Osteoblast (primary cell): ENCODE data around the gene TNNC1. TPM values are rescaled to one million over a fixed set of nuclear protein-coding genes. Genes with fewer than 3 reads are reported as not detected.

Experiments used
- DNase-seq: peaks from one replicate; pipeline ENCODE4 v3.0.0; 2011; ENCODE audit warnings: low spot score, mixed read lengths; ENCODE audit not compliant: insufficient read length; ENCODE audit errors: missing footprints
- H2AFZ ChIP-seq: 2 replicates; pipeline ENCODE4 v1.6.0; 2011; ENCODE audit warnings: mild to moderate bottlenecking, low read length
- H3K27ac ChIP-seq: 2 replicates; pipeline ENCODE4 v1.5.1; 2011; ENCODE audit warnings: mild to moderate bottlenecking, low read depth, low read length, moderate library complexity
- H3K27me3 ChIP-seq: 2 replicates; pipeline ENCODE4 v1.6.0; 2012; ENCODE audit warnings: mild to moderate bottlenecking, control low read depth, inconsistent platforms, low read length, moderate library complexity; ENCODE audit not compliant: insufficient read depth
- H3K36me3 ChIP-seq: 2 replicates; pipeline ENCODE4 v1.5.1; 2011; ENCODE audit warnings: mild to moderate bottlenecking, low read length, control low read depth, moderate library complexity; ENCODE audit not compliant: insufficient read depth
- H3K4me1 ChIP-seq: 2 replicates; pipeline ENCODE4 v1.5.1; 2011; ENCODE audit warnings: mild to moderate bottlenecking, low read length, control low read depth, moderate library complexity; ENCODE audit not compliant: insufficient read depth
- H3K4me2 ChIP-seq: 2 replicates; pipeline ENCODE4 v1.6.0; 2011; ENCODE audit warnings: mild to moderate bottlenecking, low read length; ENCODE audit not compliant: insufficient read depth
- H3K4me3 ChIP-seq: fragments of 200-600 bp; sonication (generic); 3 replicates; pipeline ENCODE4 v1.5.1; 2012; ENCODE audit warnings: mild to moderate bottlenecking, low read length, inconsistent platforms; ENCODE audit not compliant: insufficient read depth
- H3K79me2 ChIP-seq: 2 replicates; pipeline ENCODE4 v1.6.0; 2012; ENCODE audit warnings: mild to moderate bottlenecking, low read length, control low read depth, inconsistent platforms; ENCODE audit not compliant: insufficient read depth
- H3K9me3 ChIP-seq: 2 replicates; pipeline ENCODE4 v1.5.1; 2011; ENCODE audit warnings: low read depth, low read length, control low read depth
- H4K20me1 ChIP-seq: 2 replicates; pipeline ENCODE4 v1.6.0; 2012; ENCODE audit warnings: mild to moderate bottlenecking, low read length, control low read depth; ENCODE audit not compliant: insufficient read depth
- total RNA-seq: library from RNA; depleted of rRNA; stranded (reverse); fragments of >200 nt; gene quantifications from 2 replicates; pipeline ENCODE4 v1.2.3, GENCODE V29; 2012
- TF ChIP-seq, protein P1 (sequence below): IDR thresholded peaks from 2 replicates; pipeline ENCODE4 v1.5.1; 2011; ENCODE audit warnings: mild to moderate bottlenecking, low read depth, low read length, moderate library complexity; ENCODE audit errors: extremely low read depth

TNNC1 gene
- total RNA-seq, 1 donor = 0.36 TPM

DNA sequence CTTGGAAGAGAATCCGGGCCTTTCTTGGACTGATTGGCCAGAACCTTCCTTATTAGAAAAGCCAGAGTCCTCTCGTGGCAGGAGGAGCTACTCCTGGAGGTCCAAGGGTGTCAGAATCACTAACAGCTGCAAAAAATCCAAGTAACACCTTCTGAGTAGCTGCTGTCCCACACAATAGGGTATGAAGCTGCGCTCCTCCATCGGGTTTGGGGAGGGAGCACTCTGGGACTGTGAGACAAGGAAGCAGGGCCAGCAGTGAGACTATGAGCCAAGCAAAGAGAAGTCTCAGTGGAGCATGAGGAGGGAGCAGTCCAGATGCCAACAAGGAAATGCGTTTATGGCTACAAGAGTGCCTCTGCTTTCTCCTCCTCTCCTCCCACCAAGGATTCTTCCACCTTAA, 30.7 kb downstream of the TNNC1 start:
- H3K79me2 ChIP-seq = no peaks in the 10 kb centered on the region
- no peak overlapping the region for H3K27ac ChIP-seq
- no peaks in the 10 kb centered on the region for H4K20me1 ChIP-seq
- H3K36me3 ChIP-seq = no peaks in the 10 kb centered on the region
- H3K4me3 ChIP-seq = no peak overlapping the region
- no peak overlapping the region for H3K4me2 ChIP-seq
- TF ChIP-seq, protein P1, sequence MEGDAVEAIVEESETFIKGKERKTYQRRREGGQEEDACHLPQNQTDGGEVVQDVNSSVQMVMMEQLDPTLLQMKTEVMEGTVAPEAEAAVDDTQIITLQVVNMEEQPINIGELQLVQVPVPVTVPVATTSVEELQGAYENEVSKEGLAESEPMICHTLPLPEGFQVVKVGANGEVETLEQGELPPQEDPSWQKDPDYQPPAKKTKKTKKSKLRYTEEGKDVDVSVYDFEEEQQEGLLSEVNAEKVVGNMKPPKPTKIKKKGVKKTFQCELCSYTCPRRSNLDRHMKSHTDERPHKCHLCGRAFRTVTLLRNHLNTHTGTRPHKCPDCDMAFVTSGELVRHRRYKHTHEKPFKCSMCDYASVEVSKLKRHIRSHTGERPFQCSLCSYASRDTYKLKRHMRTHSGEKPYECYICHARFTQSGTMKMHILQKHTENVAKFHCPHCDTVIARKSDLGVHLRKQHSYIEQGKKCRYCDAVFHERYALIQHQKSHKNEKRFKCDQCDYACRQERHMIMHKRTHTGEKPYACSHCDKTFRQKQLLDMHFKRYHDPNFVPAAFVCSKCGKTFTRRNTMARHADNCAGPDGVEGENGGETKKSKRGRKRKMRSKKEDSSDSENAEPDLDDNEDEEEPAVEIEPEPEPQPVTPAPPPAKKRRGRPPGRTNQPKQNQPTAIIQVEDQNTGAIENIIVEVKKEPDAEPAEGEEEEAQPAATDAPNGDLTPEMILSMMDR = no peak
- no peak overlapping the region for H2AFZ ChIP-seq
- no peaks in the 10 kb centered on the region for H3K9me3 ChIP-seq
- H3K27me3 ChIP-seq = peaks cover 2% of the 10 kb centered on the region
- no peaks in the 10 kb centered on the region for H3K4me1 ChIP-seq
- no peak for DNase-seq

DNA sequence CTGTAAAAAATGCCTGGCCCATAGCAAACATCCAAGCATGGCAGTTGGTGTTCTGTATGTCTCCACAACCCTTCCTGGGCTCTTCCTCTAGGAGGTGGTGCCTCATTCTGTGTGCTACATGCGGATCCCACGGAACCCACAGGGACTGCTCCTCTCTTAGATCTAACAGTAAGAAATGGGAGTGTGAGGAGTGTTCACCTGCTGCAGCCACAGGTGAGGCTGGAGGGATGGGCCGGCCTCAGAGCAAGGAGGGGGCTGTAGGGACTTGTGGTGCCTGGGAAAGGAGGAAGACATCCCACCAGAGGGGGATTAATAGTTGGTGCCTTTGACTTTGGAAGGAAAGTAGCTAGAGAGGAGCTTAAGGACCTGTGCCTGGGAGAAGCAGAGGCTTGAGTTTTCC, 31.2 kb downstream of the TNNC1 start:
- TF ChIP-seq, protein P1 = no peak
- no peaks in the 10 kb centered on the region for H3K4me1 ChIP-seq
- H3K4me3 ChIP-seq = no peak overlapping the region
- H3K27ac ChIP-seq = no peak overlapping the region
- no peaks in the 10 kb centered on the region for H3K9me3 ChIP-seq
- no peak for DNase-seq
- H3K4me2 ChIP-seq = no peak overlapping the region
- H4K20me1 ChIP-seq = no peaks in the 10 kb centered on the region
- H3K36me3 ChIP-seq = no peaks in the 10 kb centered on the region
- no peaks in the 10 kb centered on the region for H3K79me2 ChIP-seq
- H2AFZ ChIP-seq = no peak overlapping the region
- peaks cover 2% of the 10 kb centered on the region for H3K27me3 ChIP-seq

DNA sequence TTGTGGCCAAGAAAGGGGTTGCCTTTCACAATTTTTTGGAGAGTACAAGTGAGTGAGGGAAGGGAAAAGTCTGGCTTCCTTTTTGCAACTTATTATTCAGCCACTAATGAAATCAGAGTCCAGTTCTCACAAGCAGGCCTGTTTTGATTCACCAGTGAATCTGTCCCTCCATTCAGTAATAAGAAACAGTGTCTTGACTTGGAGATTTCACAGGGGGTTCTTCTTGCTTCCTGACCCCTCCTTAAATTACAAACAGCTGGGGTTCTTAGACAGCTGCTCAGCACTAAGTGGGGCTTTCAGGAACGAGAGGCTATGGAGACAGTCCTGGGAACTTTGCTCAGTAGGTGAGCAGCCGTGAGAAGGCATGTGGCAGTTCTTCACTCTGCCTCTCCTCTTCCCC, 33.5 kb downstream of the TNNC1 start:
- no peaks in the 10 kb centered on the region for H3K79me2 ChIP-seq
- H3K27ac ChIP-seq = no peak overlapping the region
- H4K20me1 ChIP-seq = no peaks in the 10 kb centered on the region
- no peaks in the 10 kb centered on the region for H3K36me3 ChIP-seq
- no peak overlapping the region for H3K4me2 ChIP-seq
- H3K27me3 ChIP-seq = peaks cover 2% of the 10 kb centered on the region
- no peak for DNase-seq
- no peaks in the 10 kb centered on the region for H3K4me1 ChIP-seq
- TF ChIP-seq, protein P1 = no peak
- no peak overlapping the region for H3K4me3 ChIP-seq
- no peak overlapping the region for H2AFZ ChIP-seq
- H3K9me3 ChIP-seq = no peaks in the 10 kb centered on the region

DNA sequence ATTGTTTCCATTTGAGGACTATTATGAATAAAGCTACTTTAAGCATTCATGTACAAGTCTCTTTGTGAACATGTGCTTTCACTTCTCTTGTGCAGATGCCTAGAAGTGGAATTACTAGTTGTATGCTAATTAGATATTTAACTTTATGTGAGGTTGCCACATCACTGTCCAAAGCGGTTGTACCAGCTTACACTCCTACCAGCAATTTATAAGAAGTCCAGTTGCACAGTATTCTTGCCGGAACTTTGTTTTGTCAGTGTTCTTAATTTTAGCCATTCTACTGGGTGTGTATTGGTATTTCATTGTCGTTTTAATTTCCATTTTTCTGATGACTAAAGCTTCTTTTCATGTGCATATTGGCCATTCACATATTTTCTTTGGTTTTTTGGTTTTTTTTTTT, 38.0 kb downstream of the TNNC1 start:
- Histone ChIP-seq H3K4me1 (peaks cover 20% of the 10 kb centered on the region), H3K79me2 (peaks cover 19% of the 10 kb centered on the region), H3K27me3 (no peaks in the 10 kb centered on the region), H3K9me3 (no peaks in the 10 kb centered on the region), H3K4me3 (no peak overlapping the region), H4K20me1 (peaks cover 3% of the 10 kb centered on the region), H3K36me3 (no peaks in the 10 kb centered on the region), H2AFZ (no peak overlapping the region), H3K4me2 (no peak overlapping the region), H3K27ac (no peak overlapping the region)
- no peak for DNase-seq
- TF ChIP-seq, protein P1 = no peak
